Measurements from ENCODE around the gene PCDHA2. TPM values are rescaled to one million over a fixed set of nuclear protein-coding genes. Genes with fewer than 3 reads are reported as not detected.
"Not testable (repeated sequence)": the region's sequence is repeated elsewhere in the genome, so short reads cannot be mapped to it uniquely, and the experiment has no call there.

PCDHA2 gene
- total RNA-seq, 4 donors from 2014 or later = not detected

- DNase-seq (ENCODE audit: low spot score in 2 of 2) = no peak
- TF ChIP-seq POLR2AphosphoS5 (IDR thresholded peaks at IDR 0.05) (no peak), CTCF (IDR thresholded peaks at IDR 0.05) (no peak), POLR2A (IDR thresholded peaks at IDR 0.05) (no peak), EP300 (IDR thresholded peaks at IDR 0.05) (no peak)
- peaks cover 22% of the 10 kb centered on the region for H3K9me3 ChIP-seq
- 57% methylated on average over 3 of the region's 39 CpGs for WGBS
- H3K4me1 ChIP-seq = no peaks in the 10 kb centered on the region
- H3K27me3 ChIP-seq = peaks cover 3% of the 10 kb centered on the region
- H3K4me3 ChIP-seq = no peak overlapping the region
- no peak overlapping the region for H3K27ac ChIP-seq
- no peaks in the 10 kb centered on the region for H3K36me3 ChIP-seq
Measured at GRCh38 chr5:140796718-140797095, 2.1 kb downstream of the PCDHA2 start.

GRCh38 chr5:140800816-140801493 lies 6.3 kb downstream of the PCDHA2 start, which contains the start of gene PCDHA3:
Gene PCDHA3, plus strand, starts transcription at chr5:140801057.
- Histone ChIP-seq H3K4me3 (peak within 1 kb of the TSS; percentile 26), H3K27me3 (no peaks in the 10 kb centered on the region), H3K9me3 (peaks cover 30% of the 10 kb centered on the region)

GRCh38 chr5:140801494-140801841 lies 6.8 kb downstream of the PCDHA2 start:
- TF ChIP-seq EP300 (IDR thresholded peaks at IDR 0.05) (no peak), POLR2A (IDR thresholded peaks at IDR 0.05) (no peak), CTCF (IDR thresholded peaks at IDR 0.05) (no peak), POLR2AphosphoS5 (IDR thresholded peaks at IDR 0.05) (no peak)
- no peak for DNase-seq (ENCODE audit: low spot score in 2 of 2)
- no peak overlapping the region for H3K27ac ChIP-seq
- H3K4me1 ChIP-seq = no peaks in the 10 kb centered on the region
- 22% methylated on average over 16 of the region's 16 CpGs for WGBS
- no peaks in the 10 kb centered on the region for H3K36me3 ChIP-seq
- H3K4me3 ChIP-seq = peak overlapping the region; percentile 26
- H3K9me3 ChIP-seq = peaks cover 28% of the 10 kb centered on the region
- H3K27me3 ChIP-seq = no peaks in the 10 kb centered on the region

More at GRCh38 chr5:140800816-140801493, 6.3 kb downstream of the PCDHA2 start, which contains the start of gene PCDHA3:
- TF ChIP-seq CTCF (IDR thresholded peaks at IDR 0.05) (no peak), POLR2A (IDR thresholded peaks at IDR 0.05) (no peak), EP300 (IDR thresholded peaks at IDR 0.05) (no peak), POLR2AphosphoS5 (IDR thresholded peaks at IDR 0.05) (no peak)
- Histone ChIP-seq H3K4me1 (no peaks in the 10 kb centered on the region), H3K36me3 (no peaks in the 10 kb centered on the region), H3K27ac (no peak within 1 kb of the TSS)
- 22% methylated on average over 29 of the region's 29 CpGs for WGBS
- DNase-seq (ENCODE audit: low spot score in 2 of 2) = no peak

- WGBS = 68% methylated on average over 26 of the region's 45 CpGs
- not testable (repeated sequence) for H3K4me1 ChIP-seq
Measured at GRCh38 chr5:140802381-140802780, 7.7 kb downstream of the PCDHA2 start.

GRCh38 chr5:140802781-140803271 lies 8.2 kb downstream of the PCDHA2 start:
- H3K27me3 ChIP-seq = peaks cover 4% of the 10 kb centered on the region
- H3K4me3 ChIP-seq = no peak overlapping the region
- WGBS = 57% methylated on average over 23 of the region's 53 CpGs
- H3K36me3 ChIP-seq = no peaks in the 10 kb centered on the region
- TF ChIP-seq CTCF (IDR thresholded peaks at IDR 0.05) (no peak), POLR2AphosphoS5 (IDR thresholded peaks at IDR 0.05) (no peak), EP300 (IDR thresholded peaks at IDR 0.05) (no peak), POLR2A (IDR thresholded peaks at IDR 0.05) (no peak)
- H3K4me1 ChIP-seq = no peaks in the 10 kb centered on the region
- no peak for DNase-seq (ENCODE audit: low spot score in 2 of 2)
- H3K9me3 ChIP-seq = peaks cover 21% of the 10 kb centered on the region
- H3K27ac ChIP-seq = no peak overlapping the region

More at GRCh38 chr5:140802381-140802780, 7.7 kb downstream of the PCDHA2 start:
- H3K27ac ChIP-seq; H3K4me3 ChIP-seq; H3K27me3 ChIP-seq; H3K36me3 ChIP-seq; DNase-seq (ENCODE audit: low spot score in 2 of 2): not testable (repeated sequence)
- peaks cover 21% of the 10 kb centered on the region for H3K9me3 ChIP-seq

Measured in suprapubic skin (tissue), 4 donors.